SK-N-SH treated with all-trans-retinoic acid at 6 μM for 48 hours (cell line): ENCODE results near the gene CDCP1.

Experiments
- BACH2 ChIP-seq: fragments of 250-450 bp; sonication (Bioruptor Pico); IDR thresholded peaks from 2 replicates; pipeline ENCODE4 v1.9.0; 2021; ENCODE audit warnings: mild to moderate bottlenecking, borderline replicate concordance
- ISL1 ChIP-seq: fragments of 250-450 bp; sonication (Bioruptor Pico); IDR thresholded peaks from 2 replicates; pipeline ENCODE4 v2.1.2; 2022; ENCODE audit warnings: mild to moderate bottlenecking, moderate library complexity
- PPARA ChIP-seq: fragments of 250-450 bp; sonication (Bioruptor Pico); IDR thresholded peaks from 2 replicates; pipeline ENCODE4 v1.5.0; 2020; ENCODE audit warnings: mild to moderate bottlenecking, borderline replicate concordance
- RARB ChIP-seq: fragments of 250-450 bp; sonication (Bioruptor Pico); IDR thresholded peaks from 2 replicates; pipeline ENCODE4 v1.8.0; 2021; ENCODE audit warnings: mild to moderate bottlenecking, moderate library complexity
- TCF4 ChIP-seq: fragments of 250-450 bp; sonication (Bioruptor Pico); IDR thresholded peaks from 2 replicates; pipeline ENCODE4 v1.8.0; 2021; ENCODE audit warnings: mild to moderate bottlenecking, moderate library complexity, borderline replicate concordance
- ZC3H10 ChIP-seq: fragments of 250-450 bp; sonication (Bioruptor Pico); IDR thresholded peaks from 2 replicates; pipeline ENCODE4 v1.5.1; 2021; ENCODE audit warnings: mild to moderate bottlenecking, moderate library complexity
- ZFP3 ChIP-seq: fragments of 250-450 bp; sonication (Bioruptor Pico); IDR thresholded peaks from 2 replicates; pipeline ENCODE4 v1.5.0; 2020; ENCODE audit warnings: mild to moderate bottlenecking, moderate library complexity
- ZFP30 ChIP-seq: fragments of 450-650 bp; formaldehyde crosslinking; IDR thresholded peaks from 2 replicates; pipeline ENCODE4 v1.5.0; 2022; ENCODE audit warnings: mild to moderate bottlenecking, moderate library complexity
- TF ChIP-seq, protein P1 (sequence below): fragments of 250-450 bp; sonication (Bioruptor Pico); IDR thresholded peaks from 2 replicates; pipeline ENCODE4 v1.8.0; 2020; ENCODE audit warnings: mild to moderate bottlenecking, moderate library complexity, borderline replicate concordance
- TF ChIP-seq, protein P2 (sequence below): fragments of 250-450 bp; sonication (Bioruptor Pico); IDR thresholded peaks from 2 replicates; pipeline ENCODE4 v1.8.0; 2021; ENCODE audit warnings: low read depth, mild to moderate bottlenecking, moderate library complexity, borderline replicate concordance
- TF ChIP-seq, protein P3 (sequence below): fragments of 250-450 bp; sonication (Bioruptor Pico); IDR thresholded peaks from 2 replicates; pipeline ENCODE4 v1.5.1; 2021; ENCODE audit warnings: mild to moderate bottlenecking, moderate library complexity

DNA sequence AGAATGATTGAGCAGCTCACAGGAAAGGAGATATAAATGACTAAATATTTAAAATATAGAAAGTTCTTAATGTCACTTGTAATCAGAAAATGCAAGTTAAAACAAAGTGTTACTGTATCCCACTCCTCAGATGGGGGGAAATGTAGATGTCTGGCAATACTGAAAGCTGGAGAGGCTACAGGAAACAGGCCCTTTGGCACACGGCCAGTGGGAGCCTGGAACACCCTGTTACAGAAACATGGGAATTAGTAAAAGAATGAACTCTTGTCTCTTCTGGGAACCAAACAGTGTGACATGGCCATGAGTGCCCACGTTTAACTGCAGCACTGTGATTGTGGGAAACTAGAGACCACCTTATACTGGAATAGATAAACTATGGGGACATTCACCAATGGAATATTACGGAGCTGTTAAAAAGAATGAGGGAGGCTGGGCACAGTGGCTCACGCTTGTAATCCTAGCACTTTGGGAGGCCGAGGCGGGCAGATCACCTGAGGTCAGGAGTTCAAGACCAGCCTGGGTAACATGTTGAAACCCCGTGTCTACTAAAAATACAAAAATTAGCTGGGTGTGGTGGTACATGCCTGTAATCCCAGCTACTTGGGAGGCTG lies 50.2 kb downstream of the CDCP1 start:
- TF ChIP-seq ZC3H10 (CRISPR knock-in tag) (no peak), PPARA (CRISPR knock-in tag) (no peak), ZFP30 (CRISPR knock-in tag) (no peak), ZFP3 (no peak), TCF4 (no peak), RARB (CRISPR knock-in tag) (no peak), ISL1 (no peak), BACH2 (no peak)
- TF ChIP-seq, protein P1, sequence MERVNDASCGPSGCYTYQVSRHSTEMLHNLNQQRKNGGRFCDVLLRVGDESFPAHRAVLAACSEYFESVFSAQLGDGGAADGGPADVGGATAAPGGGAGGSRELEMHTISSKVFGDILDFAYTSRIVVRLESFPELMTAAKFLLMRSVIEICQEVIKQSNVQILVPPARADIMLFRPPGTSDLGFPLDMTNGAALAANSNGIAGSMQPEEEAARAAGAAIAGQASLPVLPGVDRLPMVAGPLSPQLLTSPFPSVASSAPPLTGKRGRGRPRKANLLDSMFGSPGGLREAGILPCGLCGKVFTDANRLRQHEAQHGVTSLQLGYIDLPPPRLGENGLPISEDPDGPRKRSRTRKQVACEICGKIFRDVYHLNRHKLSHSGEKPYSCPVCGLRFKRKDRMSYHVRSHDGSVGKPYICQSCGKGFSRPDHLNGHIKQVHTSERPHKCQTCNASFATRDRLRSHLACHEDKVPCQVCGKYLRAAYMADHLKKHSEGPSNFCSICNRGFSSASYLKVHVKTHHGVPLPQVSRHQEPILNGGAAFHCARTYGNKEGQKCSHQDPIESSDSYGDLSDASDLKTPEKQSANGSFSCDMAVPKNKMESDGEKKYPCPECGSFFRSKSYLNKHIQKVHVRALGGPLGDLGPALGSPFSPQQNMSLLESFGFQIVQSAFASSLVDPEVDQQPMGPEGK = no peak
- TF ChIP-seq, protein P2, sequence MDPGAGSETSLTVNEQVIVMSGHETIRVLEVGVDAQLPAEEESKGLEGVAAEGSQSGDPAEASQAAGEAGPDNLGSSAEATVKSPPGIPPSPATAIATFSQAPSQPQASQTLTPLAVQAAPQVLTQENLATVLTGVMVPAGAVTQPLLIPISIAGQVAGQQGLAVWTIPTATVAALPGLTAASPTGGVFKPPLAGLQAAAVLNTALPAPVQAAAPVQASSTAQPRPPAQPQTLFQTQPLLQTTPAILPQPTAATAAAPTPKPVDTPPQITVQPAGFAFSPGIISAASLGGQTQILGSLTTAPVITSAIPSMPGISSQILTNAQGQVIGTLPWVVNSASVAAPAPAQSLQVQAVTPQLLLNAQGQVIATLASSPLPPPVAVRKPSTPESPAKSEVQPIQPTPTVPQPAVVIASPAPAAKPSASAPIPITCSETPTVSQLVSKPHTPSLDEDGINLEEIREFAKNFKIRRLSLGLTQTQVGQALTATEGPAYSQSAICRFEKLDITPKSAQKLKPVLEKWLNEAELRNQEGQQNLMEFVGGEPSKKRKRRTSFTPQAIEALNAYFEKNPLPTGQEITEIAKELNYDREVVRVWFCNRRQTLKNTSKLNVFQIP (CRISPR knock-in tag) = no peak
- TF ChIP-seq, protein P3, sequence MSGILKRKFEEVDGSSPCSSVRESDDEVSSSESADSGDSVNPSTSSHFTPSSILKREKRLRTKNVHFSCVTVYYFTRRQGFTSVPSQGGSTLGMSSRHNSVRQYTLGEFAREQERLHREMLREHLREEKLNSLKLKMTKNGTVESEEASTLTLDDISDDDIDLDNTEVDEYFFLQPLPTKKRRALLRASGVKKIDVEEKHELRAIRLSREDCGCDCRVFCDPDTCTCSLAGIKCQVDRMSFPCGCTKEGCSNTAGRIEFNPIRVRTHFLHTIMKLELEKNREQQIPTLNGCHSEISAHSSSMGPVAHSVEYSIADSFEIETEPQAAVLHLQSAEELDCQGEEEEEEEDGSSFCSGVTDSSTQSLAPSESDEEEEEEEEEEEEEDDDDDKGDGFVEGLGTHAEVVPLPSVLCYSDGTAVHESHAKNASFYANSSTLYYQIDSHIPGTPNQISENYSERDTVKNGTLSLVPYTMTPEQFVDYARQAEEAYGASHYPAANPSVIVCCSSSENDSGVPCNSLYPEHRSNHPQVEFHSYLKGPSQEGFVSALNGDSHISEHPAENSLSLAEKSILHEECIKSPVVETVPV (CRISPR knock-in tag) = no peak
